GM19468 (cell line): ENCODE results near the gene ZNF775.

Experiments
- ATAC-seq: cut with Tn5 transposase; IDR thresholded peaks from one replicate; pipeline ENCODE4 v1.9.1; 2021; ENCODE audit warnings: mild to moderate bottlenecking, moderate library complexity, moderate number of reproducible peaks; ENCODE audit not compliant: unreplicated experiment; ENCODE audit errors: extremely low read depth

ZNF775 gene

GRCh38 chr7:150378853-150379440 is at the start of gene ZNF775:
Gene ZNF775, plus strand, starts transcription at chr7:150379330. Its CDS starts 9,141 bp downstream, at chr7:150388471.
- peak; percentile 61 for ATAC-seq

GRCh38 chr7:150329331-150330120 is 49.6 kb upstream of the ZNF775 start:
- ATAC-seq: no peak

GRCh38 chr7:150330211-150330885 is 48.8 kb upstream of the ZNF775 start:
- no peak for ATAC-seq

GRCh38 chr7:150332852-150333635 is 46.1 kb upstream of the ZNF775 start:
- ATAC-seq: no peak

GRCh38 chr7:150333659-150334058 is 45.5 kb upstream of the ZNF775 start:
- ATAC-seq: no peak

GRCh38 chr7:150334108-150334507 is 45.0 kb upstream of the ZNF775 start:
- no peak for ATAC-seq

- no peak for ATAC-seq
Measured at GRCh38 chr7:150335108-150335773, 43.9 kb upstream of the ZNF775 start.

GRCh38 chr7:150335774-150336112 is 43.4 kb upstream of the ZNF775 start:
- ATAC-seq: no peak

GRCh38 chr7:150336746-150337145 is 42.4 kb upstream of the ZNF775 start:
- no peak for ATAC-seq

GRCh38 chr7:150337179-150337578 is 42.0 kb upstream of the ZNF775 start:
- no peak for ATAC-seq

- ATAC-seq: no peak
Measured at GRCh38 chr7:150337659-150338081, 41.5 kb upstream of the ZNF775 start.

GRCh38 chr7:150338166-150338829 is 40.8 kb upstream of the ZNF775 start:
- ATAC-seq: no peak

GRCh38 chr7:150339409-150339809 is 39.7 kb upstream of the ZNF775 start:
- no peak for ATAC-seq

- ATAC-seq: no peak
Measured at GRCh38 chr7:150340024-150340749, 38.9 kb upstream of the ZNF775 start.

GRCh38 chr7:150340875-150341262 is 38.3 kb upstream of the ZNF775 start:
- ATAC-seq: no peak

GRCh38 chr7:150341263-150342120 is 37.6 kb upstream of the ZNF775 start, which contains the start of gene RARRES2:
Gene RARRES2, minus strand, starts transcription at chr7:150341629. Its CDS starts 1,020 bp downstream, at chr7:150340609.
- no peak for ATAC-seq

GRCh38 chr7:150342121-150342408 is 37.1 kb upstream of the ZNF775 start:
- ATAC-seq: no peak

- ATAC-seq: no peak
Measured at GRCh38 chr7:150343225-150343624, 35.9 kb upstream of the ZNF775 start.
